HCT116 (cell line): ENCODE measurements around the gene LRFN2. TPM values are rescaled to one million over a fixed set of nuclear protein-coding genes. Genes with fewer than 3 reads are reported as not detected.

Experiments used
- ATAC-seq: fragments of 200-7000 bp; cut with Tn5 transposase; 2 replicates; pipeline ENCODE4 v1.9.1; 2020; ENCODE audit warnings: mild to moderate bottlenecking, moderate library complexity
- BruUV-seq: library from RNA; stranded (reverse); fragments of 400-500 nt; replicated peaks from 2 replicates; lab custom pipeline; 2021; lab: Mats Ljungman, UMichigan
- CTCF ChIA-PET: fragments of 300-600 bp; sonication (Branson Sonifier 250); formaldehyde crosslinking; loops from one replicate; lab custom pipeline; 2021; ENCODE audit warnings: antibody characterized with exemption; lab: Charles Lee
- POLR2A ChIA-PET: fragments of 300-600, 350-600 bp; sonication (Branson Sonifier 250); formaldehyde crosslinking; loops from one replicate; lab custom pipeline; 2021; ENCODE audit warnings: antibody characterized with exemption; lab: Charles Lee
- RAD21 ChIA-PET, 2 experiments: fragments of 300-600 bp; sonication (Branson Sonifier 250); formaldehyde crosslinking; loops; one replicate each; lab custom pipeline; 2023; ENCODE audit warnings: low total read pairs in 2 of 2; ENCODE audit not compliant: uncharacterized antibody in 2 of 2, unreplicated experiment in 2 of 2, low non-redundant PET in 1 of 2; lab: Charles Lee
- DNase-seq: peaks from one replicate; pipeline ENCODE4 v3.0.0-alpha.2; 2010; ENCODE audit warnings: low read depth, low spot score
- H2AFZ ChIP-seq: fragments of 200-600 bp; shearing (Covaris generic), sonication (generic); 2 replicates; pipeline ENCODE4 v1.6.1; 2017; ENCODE audit warnings: low read depth, mixed run types, mixed read lengths, antibody characterized with exemption, low read length; ENCODE audit not compliant: poor library complexity, severe bottlenecking
- H3K27ac ChIP-seq: 2 replicates; pipeline ENCODE4 v1.5.1; 2012; ENCODE audit warnings: low read depth, low read length
- H3K27me3 ChIP-seq: fragments of 200-600 bp; sonication (generic); 2 replicates; pipeline ENCODE4 v1.6.1; 2016; ENCODE audit warnings: mixed run types, low read length, mixed read lengths; ENCODE audit not compliant: insufficient read depth
- H3K36me3 ChIP-seq, 2 experiments: fragments of 200-500 bp in 1 of 2; fragments of 200-600 bp in 1 of 2; sonication (Bioruptor generic) in 1 of 2; sonication (generic) in 1 of 2; 2 replicates each; pipeline versions ENCODE4 v1.5.1 to v1.6.1; 2014 to 2016; ENCODE audit warnings: low read length in 2 of 2, inconsistent platforms in 1 of 2, mixed read lengths in 1 of 2, mixed run types in 1 of 2; ENCODE audit not compliant: insufficient read depth in 2 of 2, control insufficient read depth in 1 of 2
- H3K4me1 ChIP-seq, 2 experiments: fragments of 200-600 bp in 1 of 2; sonication (generic) in 1 of 2; 2 replicates each; pipeline versions ENCODE4 v1.5.1 to v1.6.1; 2012 to 2017; ENCODE audit warnings: low read length in 2 of 2, inconsistent platforms in 1 of 2, mild to moderate bottlenecking in 1 of 2, mixed read lengths in 1 of 2, mixed run types in 1 of 2, moderate library complexity in 1 of 2; ENCODE audit not compliant: insufficient read depth in 2 of 2, control insufficient read depth in 1 of 2
- H3K4me2 ChIP-seq: fragments of 200-600 bp; sonication (generic); 2 replicates; pipeline ENCODE4 v1.6.1; 2017; ENCODE audit warnings: mixed run types, low read length, mixed read lengths
- H3K4me3 ChIP-seq, 2 experiments: fragments of 200-600 bp in 1 of 2; sonication (generic) in 1 of 2; replicated peaks in 1 of 2; 2 replicates each; pipeline ENCODE4 v1.5.1; 2011 to 2016; ENCODE audit warnings: low read length in 2 of 2, control low read depth in 1 of 2, low read depth in 1 of 2, mild to moderate bottlenecking in 1 of 2, mixed read lengths in 1 of 2, mixed run types in 1 of 2
- H3K79me2 ChIP-seq: fragments of 200-600 bp; sonication (generic); 2 replicates; pipeline ENCODE4 v1.6.1; 2017; ENCODE audit warnings: mild to moderate bottlenecking, mixed run types, low read length, moderate library complexity, mixed read lengths; ENCODE audit not compliant: insufficient read depth
- H3K9ac ChIP-seq: fragments of 200-600 bp; sonication (generic); 2 replicates; pipeline ENCODE4 v1.6.1; 2016; ENCODE audit warnings: low read length, mixed read lengths
- H3K9me2 ChIP-seq: fragments of 200-600 bp; sonication (generic), shearing (Covaris generic); 2 replicates; pipeline ENCODE4 v1.6.1; 2017; ENCODE audit warnings: mixed run types, mild to moderate bottlenecking, moderate library complexity; ENCODE audit not compliant: insufficient read depth
- H3K9me3 ChIP-seq, 2 experiments: fragments of 200-500 bp in 1 of 2; fragments of 200-600 bp in 1 of 2; sonication (Bioruptor generic) in 1 of 2; sonication (generic) in 1 of 2; 2 replicates each; pipeline ENCODE4 v1.6.1; 2014 to 2017; ENCODE audit warnings: low read length in 2 of 2, mixed read lengths in 2 of 2, inconsistent platforms in 1 of 2, low read depth in 1 of 2, mild to moderate bottlenecking in 1 of 2, mixed run types in 1 of 2, moderate library complexity in 1 of 2; ENCODE audit not compliant: control insufficient read depth in 1 of 2, insufficient read depth in 1 of 2
- H4K20me1 ChIP-seq: fragments of 200-600 bp; sonication (generic), shearing (Covaris generic); 2 replicates; pipeline ENCODE4 v1.6.1; 2017; ENCODE audit warnings: mixed run types, mild to moderate bottlenecking, moderate library complexity; ENCODE audit not compliant: insufficient read depth
- CEBPB ChIP-seq: IDR thresholded peaks from 2 replicates; pipeline ENCODE4 v1.6.1; 2012; ENCODE audit warnings: low read depth
- ELF1 ChIP-seq: IDR thresholded peaks from 2 replicates; pipeline ENCODE4 v1.6.1; 2012; ENCODE audit warnings: low read depth, borderline replicate concordance
- EZH2phosphoT487 ChIP-seq: fragments of 200-600 bp; IDR thresholded peaks from 2 replicates; pipeline ENCODE4 v1.6.1; 2018; ENCODE audit warnings: antibody characterized with exemption, borderline replicate concordance
- JUND ChIP-seq: IDR thresholded peaks from 2 replicates; pipeline ENCODE4 v1.6.1; 2012
- SP1 ChIP-seq: IDR thresholded peaks from 2 replicates; pipeline ENCODE4 v1.6.1; 2012; ENCODE audit warnings: low read depth
- SRF ChIP-seq: IDR thresholded peaks from 2 replicates; pipeline ENCODE4 v1.6.1; 2012; ENCODE audit warnings: low read depth
- YY1 ChIP-seq: IDR thresholded peaks from 2 replicates; pipeline ENCODE4 v1.6.1; 2011; ENCODE audit warnings: low read length, low read depth, moderate library complexity, mild to moderate bottlenecking; ENCODE audit not compliant: insufficient replicate concordance; ENCODE audit errors: extremely low read depth
- ZFX ChIP-seq: fragments of 450-650 bp; IDR thresholded peaks from 2 replicates; pipeline ENCODE4 v1.6.1; 2017
- ZNF274 ChIP-seq: fragments of 200-500 bp; sonication (Bioruptor generic); IDR thresholded peaks from 2 replicates; pipeline ENCODE4 v1.6.1; 2014; ENCODE audit warnings: mild to moderate bottlenecking, low read depth, low read length, inconsistent platforms
- intact Hi-C: fragments of 100-400 bp; cut with micrococcal nuclease; formaldehyde crosslinking; loops from 2 replicates; pipeline ENCODE4 v1.10.0; 2022
- total RNA-seq: library from RNA; stranded (reverse); gene quantifications from one replicate; pipeline ENCODE4 v1.2.1, GENCODE V29; 2021; ENCODE audit not compliant: unreplicated experiment
- TF ChIP-seq, protein P1 (sequence below): IDR thresholded peaks from 2 replicates; pipeline ENCODE4 v1.6.1; 2012
- TF ChIP-seq, protein P2 (sequence below): IDR thresholded peaks from 2 replicates; pipeline ENCODE4 v1.6.1; 2011; ENCODE audit warnings: mild to moderate bottlenecking, low read length, moderate library complexity; ENCODE audit not compliant: insufficient replicate concordance; ENCODE audit errors: extremely low read depth
- TF ChIP-seq, protein P3 (sequence below): IDR thresholded peaks from 2 replicates; pipeline ENCODE4 v1.6.1; 2012
- TF ChIP-seq, protein P4 (sequence below), 3 experiments: fragments of 200-600 bp in 1 of 3; sonication (generic) in 1 of 3; IDR thresholded peaks in 2 of 3; conservative IDR thresholded peaks in 1 of 3; 2 replicates each; pipeline ENCODE4 v1.5.1; 2012 to 2017; ENCODE audit warnings: low read depth in 2 of 3, low read length in 2 of 3, antibody characterized with exemption in 1 of 3, borderline replicate concordance in 1 of 3, control low read depth in 1 of 3, mild to moderate bottlenecking in 1 of 3, mixed read lengths in 1 of 3, mixed run types in 1 of 3, moderate library complexity in 1 of 3; ENCODE audit not compliant: insufficient read depth in 1 of 3
- TF ChIP-seq, protein P5 (sequence below): IDR thresholded peaks from 2 replicates; pipeline ENCODE4 v1.6.1; 2012; ENCODE audit warnings: low read depth

The LRFN2 gene
- total RNA-seq, 1 experiment from 2014 or later: not detected

DNA sequence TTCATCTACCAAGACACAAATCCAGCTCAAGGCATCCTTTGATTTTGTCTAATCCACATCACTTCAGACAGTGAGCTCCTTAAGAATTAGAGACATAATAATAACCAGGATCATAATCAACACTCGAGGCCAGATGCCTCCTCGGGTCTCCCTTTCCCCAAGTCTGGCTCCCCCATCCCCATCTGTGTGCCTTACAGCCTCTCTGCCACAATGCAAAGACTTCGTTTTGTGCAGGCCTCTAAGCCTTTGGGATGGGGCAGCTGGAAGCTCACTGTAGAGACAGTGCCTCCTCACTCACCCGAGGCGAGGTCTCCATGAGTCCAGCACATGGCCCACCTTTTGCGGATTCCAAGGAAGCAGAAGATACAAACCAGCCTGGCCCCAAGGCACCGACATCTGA, 30.3 kb downstream of the LRFN2 start:
- BruUV-seq: no TSS peak
- intact Hi-C loops: loop anchor here (10.0 kb wide), 1 partner anchor 288 kb away; no protein-coding TSS in a partner anchor
- no peak overlapping the region for H3K4me2 ChIP-seq
- no peak overlapping the region for H3K9ac ChIP-seq
- no peaks in the 10 kb centered on the region for H3K9me3 ChIP-seq
- ATAC-seq (no peak), DNase-seq (no peak)
- ChIA-PET RAD21 (no interaction called here), POLR2A (no interaction called here), CTCF (no interaction called here)
- H2AFZ ChIP-seq: no peak overlapping the region
- H3K27me3 ChIP-seq: peaks cover 5% of the 10 kb centered on the region; the same call in 1 of the 2 replicates
- H3K27ac ChIP-seq: no peak overlapping the region
- no peaks in the 10 kb centered on the region for H4K20me1 ChIP-seq
- no peaks in the 10 kb centered on the region for H3K9me2 ChIP-seq
- no peaks in the 10 kb centered on the region for H3K4me1 ChIP-seq
- H3K4me3 ChIP-seq: no peak overlapping the region
- TF ChIP-seq, protein P1, sequence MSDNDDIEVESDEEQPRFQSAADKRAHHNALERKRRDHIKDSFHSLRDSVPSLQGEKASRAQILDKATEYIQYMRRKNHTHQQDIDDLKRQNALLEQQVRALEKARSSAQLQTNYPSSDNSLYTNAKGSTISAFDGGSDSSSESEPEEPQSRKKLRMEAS: no peak
- TF ChIP-seq, protein P2, sequence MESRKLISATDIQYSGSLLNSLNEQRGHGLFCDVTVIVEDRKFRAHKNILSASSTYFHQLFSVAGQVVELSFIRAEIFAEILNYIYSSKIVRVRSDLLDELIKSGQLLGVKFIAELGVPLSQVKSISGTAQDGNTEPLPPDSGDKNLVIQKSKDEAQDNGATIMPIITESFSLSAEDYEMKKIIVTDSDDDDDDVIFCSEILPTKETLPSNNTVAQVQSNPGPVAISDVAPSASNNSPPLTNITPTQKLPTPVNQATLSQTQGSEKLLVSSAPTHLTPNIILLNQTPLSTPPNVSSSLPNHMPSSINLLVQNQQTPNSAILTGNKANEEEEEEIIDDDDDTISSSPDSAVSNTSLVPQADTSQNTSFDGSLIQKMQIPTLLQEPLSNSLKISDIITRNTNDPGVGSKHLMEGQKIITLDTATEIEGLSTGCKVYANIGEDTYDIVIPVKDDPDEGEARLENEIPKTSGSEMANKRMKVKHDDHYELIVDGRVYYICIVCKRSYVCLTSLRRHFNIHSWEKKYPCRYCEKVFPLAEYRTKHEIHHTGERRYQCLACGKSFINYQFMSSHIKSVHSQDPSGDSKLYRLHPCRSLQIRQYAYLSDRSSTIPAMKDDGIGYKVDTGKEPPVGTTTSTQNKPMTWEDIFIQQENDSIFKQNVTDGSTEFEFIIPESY: no peak
- TF ChIP-seq EZH2phosphoT487: no peak
- TF ChIP-seq ZFX: no peak
- TF ChIP-seq, protein P3, sequence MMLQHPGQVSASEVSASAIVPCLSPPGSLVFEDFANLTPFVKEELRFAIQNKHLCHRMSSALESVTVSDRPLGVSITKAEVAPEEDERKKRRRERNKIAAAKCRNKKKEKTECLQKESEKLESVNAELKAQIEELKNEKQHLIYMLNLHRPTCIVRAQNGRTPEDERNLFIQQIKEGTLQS: no peak
- TF ChIP-seq, protein P4, sequence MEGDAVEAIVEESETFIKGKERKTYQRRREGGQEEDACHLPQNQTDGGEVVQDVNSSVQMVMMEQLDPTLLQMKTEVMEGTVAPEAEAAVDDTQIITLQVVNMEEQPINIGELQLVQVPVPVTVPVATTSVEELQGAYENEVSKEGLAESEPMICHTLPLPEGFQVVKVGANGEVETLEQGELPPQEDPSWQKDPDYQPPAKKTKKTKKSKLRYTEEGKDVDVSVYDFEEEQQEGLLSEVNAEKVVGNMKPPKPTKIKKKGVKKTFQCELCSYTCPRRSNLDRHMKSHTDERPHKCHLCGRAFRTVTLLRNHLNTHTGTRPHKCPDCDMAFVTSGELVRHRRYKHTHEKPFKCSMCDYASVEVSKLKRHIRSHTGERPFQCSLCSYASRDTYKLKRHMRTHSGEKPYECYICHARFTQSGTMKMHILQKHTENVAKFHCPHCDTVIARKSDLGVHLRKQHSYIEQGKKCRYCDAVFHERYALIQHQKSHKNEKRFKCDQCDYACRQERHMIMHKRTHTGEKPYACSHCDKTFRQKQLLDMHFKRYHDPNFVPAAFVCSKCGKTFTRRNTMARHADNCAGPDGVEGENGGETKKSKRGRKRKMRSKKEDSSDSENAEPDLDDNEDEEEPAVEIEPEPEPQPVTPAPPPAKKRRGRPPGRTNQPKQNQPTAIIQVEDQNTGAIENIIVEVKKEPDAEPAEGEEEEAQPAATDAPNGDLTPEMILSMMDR (IDR thresholded peaks at IDR 0.05 in 2 of 3, conservative IDR thresholded peaks at IDR 0.05 in 1 of 3; ENCODE audit: borderline replicate concordance in 1 of 3, insufficient read depth in 1 of 3, low read depth in 2 of 3, low read length in 2 of 3): no peak
- no peak for TF ChIP-seq SRF
- TF ChIP-seq JUND: no peak
- no peak for TF ChIP-seq ELF1
- no peak for TF ChIP-seq CEBPB
- TF ChIP-seq SP1: no peak
- no peak for TF ChIP-seq YY1
- TF ChIP-seq, protein P5, sequence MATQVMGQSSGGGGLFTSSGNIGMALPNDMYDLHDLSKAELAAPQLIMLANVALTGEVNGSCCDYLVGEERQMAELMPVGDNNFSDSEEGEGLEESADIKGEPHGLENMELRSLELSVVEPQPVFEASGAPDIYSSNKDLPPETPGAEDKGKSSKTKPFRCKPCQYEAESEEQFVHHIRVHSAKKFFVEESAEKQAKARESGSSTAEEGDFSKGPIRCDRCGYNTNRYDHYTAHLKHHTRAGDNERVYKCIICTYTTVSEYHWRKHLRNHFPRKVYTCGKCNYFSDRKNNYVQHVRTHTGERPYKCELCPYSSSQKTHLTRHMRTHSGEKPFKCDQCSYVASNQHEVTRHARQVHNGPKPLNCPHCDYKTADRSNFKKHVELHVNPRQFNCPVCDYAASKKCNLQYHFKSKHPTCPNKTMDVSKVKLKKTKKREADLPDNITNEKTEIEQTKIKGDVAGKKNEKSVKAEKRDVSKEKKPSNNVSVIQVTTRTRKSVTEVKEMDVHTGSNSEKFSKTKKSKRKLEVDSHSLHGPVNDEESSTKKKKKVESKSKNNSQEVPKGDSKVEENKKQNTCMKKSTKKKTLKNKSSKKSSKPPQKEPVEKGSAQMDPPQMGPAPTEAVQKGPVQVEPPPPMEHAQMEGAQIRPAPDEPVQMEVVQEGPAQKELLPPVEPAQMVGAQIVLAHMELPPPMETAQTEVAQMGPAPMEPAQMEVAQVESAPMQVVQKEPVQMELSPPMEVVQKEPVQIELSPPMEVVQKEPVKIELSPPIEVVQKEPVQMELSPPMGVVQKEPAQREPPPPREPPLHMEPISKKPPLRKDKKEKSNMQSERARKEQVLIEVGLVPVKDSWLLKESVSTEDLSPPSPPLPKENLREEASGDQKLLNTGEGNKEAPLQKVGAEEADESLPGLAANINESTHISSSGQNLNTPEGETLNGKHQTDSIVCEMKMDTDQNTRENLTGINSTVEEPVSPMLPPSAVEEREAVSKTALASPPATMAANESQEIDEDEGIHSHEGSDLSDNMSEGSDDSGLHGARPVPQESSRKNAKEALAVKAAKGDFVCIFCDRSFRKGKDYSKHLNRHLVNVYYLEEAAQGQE: no peak
- TF ChIP-seq ZNF274: no peak
- no peaks in the 10 kb centered on the region for H3K36me3 ChIP-seq
- no peaks in the 10 kb centered on the region for H3K79me2 ChIP-seq
